HepG2 (cell line): ENCODE measurements around the gene C14orf119. TPM values are rescaled to one million over a fixed set of nuclear protein-coding genes. Genes with fewer than 3 reads are reported as not detected.

Experiments
- GRHL1 ChIP-seq: sonication (generic); formaldehyde crosslinking; conservative IDR thresholded peaks from 2 replicates; pipeline ENCODE4 v1.8.0; 2022; ENCODE audit warnings: missing genetic modification reagents
- HES4 ChIP-seq: sonication (generic); formaldehyde crosslinking; IDR thresholded peaks from 2 replicates; pipeline ENCODE4 v1.9.0; 2021; ENCODE audit warnings: mild to moderate bottlenecking, missing genetic modification reagents, borderline replicate concordance
- HHEX ChIP-seq: IDR thresholded peaks from 2 replicates; pipeline ENCODE4 v1.6.1; 2016; ENCODE audit warnings: control low read depth
- MBNL3 ChIP-seq: fragments of 250-450 bp; sonication (Bioruptor Pico); conservative IDR thresholded peaks from 2 replicates; pipeline ENCODE4 v1.8.0; 2022; ENCODE audit warnings: mild to moderate bottlenecking, inconsistent platforms
- MIER2 ChIP-seq: IDR thresholded peaks from 2 replicates; pipeline ENCODE4 v1.6.1; 2016; ENCODE audit warnings: missing biosample characterization, missing genetic modification reagents
- NBN ChIP-seq: fragments of 450-650 bp; conservative IDR thresholded peaks from 2 replicates; pipeline ENCODE4 v1.6.1; 2017
- NFE2 ChIP-seq: sonication (generic); formaldehyde crosslinking; IDR thresholded peaks from 2 replicates; pipeline ENCODE4 v1.4.0; 2020; ENCODE audit warnings: missing genetic modification reagents
- NR2F6 ChIP-seq, 2 experiments: IDR thresholded peaks; 2 replicates each; pipeline ENCODE4 v1.6.1; 2016; ENCODE audit warnings: antibody characterized with exemption in 1 of 2, mild to moderate bottlenecking in 1 of 2
- NRL ChIP-seq: sonication (generic); formaldehyde crosslinking; IDR thresholded peaks from 2 replicates; pipeline ENCODE4 v1.5.0; 2020; ENCODE audit warnings: missing genetic modification reagents, mild to moderate bottlenecking, moderate library complexity, borderline replicate concordance
- SALL1 ChIP-seq: sonication (generic); formaldehyde crosslinking; IDR thresholded peaks from 2 replicates; pipeline ENCODE4 v1.8.0; 2022; ENCODE audit warnings: mild to moderate bottlenecking, missing genetic modification reagents
- TEAD2 ChIP-seq: sonication (generic); formaldehyde crosslinking; IDR thresholded peaks from 2 replicates; pipeline ENCODE4 v1.9.0; 2021; ENCODE audit warnings: missing genetic modification reagents
- ZBTB1 ChIP-seq: sonication (generic); formaldehyde crosslinking; IDR thresholded peaks from 2 replicates; pipeline ENCODE4 v1.4.0; 2020; ENCODE audit warnings: missing genetic modification reagents, borderline replicate concordance
- ZBTB7A ChIP-seq: sonication (generic); formaldehyde crosslinking; IDR thresholded peaks from 2 replicates; pipeline ENCODE4 v1.8.0; 2022; ENCODE audit warnings: mild to moderate bottlenecking, missing genetic modification reagents
- ZIK1 ChIP-seq: sonication (generic); formaldehyde crosslinking; IDR thresholded peaks from 2 replicates; pipeline ENCODE4 v1.5.0; 2020; ENCODE audit warnings: mild to moderate bottlenecking, low read depth, missing genetic modification reagents, borderline replicate concordance
- ZNF180 ChIP-seq: sonication (generic); formaldehyde crosslinking; IDR thresholded peaks from 2 replicates; pipeline ENCODE4 v1.4.0; 2020; ENCODE audit warnings: low read depth, missing genetic modification reagents, borderline replicate concordance
- ZNF329 ChIP-seq: sonication (generic); formaldehyde crosslinking; IDR thresholded peaks from 2 replicates; pipeline ENCODE4 v1.9.0; 2021; ENCODE audit warnings: low read depth, mild to moderate bottlenecking, missing genetic modification reagents
- ZNF574 ChIP-seq: sonication (generic); formaldehyde crosslinking; IDR thresholded peaks from 2 replicates; pipeline ENCODE4 v1.4.0; 2020; ENCODE audit warnings: missing genetic modification reagents
- ZNF652 ChIP-seq: IDR thresholded peaks from 2 replicates; pipeline ENCODE4 v1.6.1; 2016; ENCODE audit warnings: low read depth, borderline replicate concordance
- ZNF75D ChIP-seq: sonication (generic); formaldehyde crosslinking; IDR thresholded peaks from 2 replicates; pipeline ENCODE4 v1.8.1; 2023; ENCODE audit warnings: missing genetic modification reagents, mild to moderate bottlenecking, borderline replicate concordance
- ZXDC ChIP-seq: sonication (generic); formaldehyde crosslinking; IDR thresholded peaks from 2 replicates; pipeline ENCODE4 v1.5.0; 2020; ENCODE audit warnings: mild to moderate bottlenecking, missing genetic modification reagents
- ZZZ3 ChIP-seq: sonication (generic); formaldehyde crosslinking; IDR thresholded peaks from 2 replicates; pipeline ENCODE4 v1.4.0; 2020; ENCODE audit warnings: missing genetic modification reagents, mild to moderate bottlenecking, borderline replicate concordance
- polyA plus RNA-seq, 8 experiments: library from polyadenylated mRNA; depleted of rRNA in 3 of 8; stranded (reverse) in 7 of 8; unstranded in 1 of 8; fragments of >200 nt; fragmentation: Illumina TruSeq in 4 of 8; extraction: Trizol in 4 of 8; gene quantifications; 2 replicates each; pipeline versions ENCODE4 v1.2.1 to v1.2.3, GENCODE V29; 2011 to 2016; ENCODE audit warnings: low read depth in 4 of 8, missing spikeins in 1 of 8, mixed read lengths in 1 of 8; ENCODE audit not compliant: insufficient read depth in 1 of 8
- total RNA-seq, 5 experiments: library from RNA; depleted of rRNA; stranded (reverse); fragments of >200 nt; fragmentation: Illumina TruSeq; extraction: Trizol; gene quantifications; 2 replicates each; pipeline ENCODE4 v1.2.3, GENCODE V29; 2016; ENCODE audit warnings: low read depth in 1 of 5
- TF ChIP-seq, protein P1 (sequence below): sonication (generic); formaldehyde crosslinking; IDR thresholded peaks from 2 replicates; pipeline ENCODE4 v1.4.0; 2020; ENCODE audit warnings: missing genetic modification reagents; ENCODE audit errors: not compliant biosample characterization

The C14orf119 gene
- total and polyA plus RNA-seq, 2 of the 13 experiments (the other 11 are each of a cell fraction or from before 2014, with no cell fraction given): 117 to 206 TPM

GRCh38 chr14:23118506-23119362, 23.4 kb downstream of the C14orf119 start, which contains the start of gene CEBPE (continued):
- TF ChIP-seq ZXDC (CRISPR knock-in tag) (no peak), ZBTB1 (CRISPR knock-in tag) (0 out of 2 replicates have a peak, but pooled peaks have one; percentile 18), NRL (CRISPR knock-in tag) (peak; percentile 64; the same call in 1 of the 2 replicates), ZNF180 (peak; percentile 43; the same call in 1 of the 2 replicates), MIER2 (no peak), MBNL3 (CRISPR knock-in tag) (no peak), ZNF75D (CRISPR knock-in tag) (no peak), HES4 (CRISPR knock-in tag) (0 out of 2 replicates have a peak, but pooled peaks have one; percentile 41), GRHL1 (CRISPR knock-in tag) (no peak), NBN (no peak), TEAD2 (CRISPR knock-in tag) (0 out of 2 replicates have a peak, but pooled peaks have one; percentile 11), HHEX (no peak), ZNF329 (CRISPR knock-in tag) (no peak), ZBTB7A (0 out of 2 replicates have a peak, but pooled peaks have one; percentile 24), ZNF652 (CRISPR knock-in tag) (no peak), ZNF574 (no peak), ZZZ3 (CRISPR knock-in tag) (no peak), NR2F6 (IDR thresholded peaks at IDR 0.05) (no peak), NR2F6 (CRISPR knock-in tag; IDR thresholded peaks at IDR 0.05) (no peak), NFE2 (CRISPR knock-in tag) (no peak), SALL1 (peak; percentile 50; the same call in 1 of the 2 replicates), ZIK1 (no peak)
- TF ChIP-seq, protein P1, sequence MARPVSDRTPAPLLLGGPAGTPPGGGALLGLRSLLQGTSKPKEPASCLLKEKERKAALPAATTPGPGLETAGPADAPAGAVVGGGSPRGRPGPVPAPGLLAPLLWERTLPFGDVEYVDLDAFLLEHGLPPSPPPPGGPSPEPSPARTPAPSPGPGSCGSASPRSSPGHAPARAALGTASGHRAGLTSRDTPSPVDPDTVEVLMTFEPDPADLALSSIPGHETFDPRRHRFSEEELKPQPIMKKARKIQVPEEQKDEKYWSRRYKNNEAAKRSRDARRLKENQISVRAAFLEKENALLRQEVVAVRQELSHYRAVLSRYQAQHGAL (CRISPR knock-in tag): no peak
